ENCODE data around the gene ANKS3.

The ANKS3 gene

GRCh38 chr16:4776141-4776705 is 42.2 kb upstream of the ANKS3 start:
- H3K4me3 ChIP-seq (ENCODE audit: low read depth, low read length), result no peak overlapping the region
- TF ChIP-seq, protein P1, sequence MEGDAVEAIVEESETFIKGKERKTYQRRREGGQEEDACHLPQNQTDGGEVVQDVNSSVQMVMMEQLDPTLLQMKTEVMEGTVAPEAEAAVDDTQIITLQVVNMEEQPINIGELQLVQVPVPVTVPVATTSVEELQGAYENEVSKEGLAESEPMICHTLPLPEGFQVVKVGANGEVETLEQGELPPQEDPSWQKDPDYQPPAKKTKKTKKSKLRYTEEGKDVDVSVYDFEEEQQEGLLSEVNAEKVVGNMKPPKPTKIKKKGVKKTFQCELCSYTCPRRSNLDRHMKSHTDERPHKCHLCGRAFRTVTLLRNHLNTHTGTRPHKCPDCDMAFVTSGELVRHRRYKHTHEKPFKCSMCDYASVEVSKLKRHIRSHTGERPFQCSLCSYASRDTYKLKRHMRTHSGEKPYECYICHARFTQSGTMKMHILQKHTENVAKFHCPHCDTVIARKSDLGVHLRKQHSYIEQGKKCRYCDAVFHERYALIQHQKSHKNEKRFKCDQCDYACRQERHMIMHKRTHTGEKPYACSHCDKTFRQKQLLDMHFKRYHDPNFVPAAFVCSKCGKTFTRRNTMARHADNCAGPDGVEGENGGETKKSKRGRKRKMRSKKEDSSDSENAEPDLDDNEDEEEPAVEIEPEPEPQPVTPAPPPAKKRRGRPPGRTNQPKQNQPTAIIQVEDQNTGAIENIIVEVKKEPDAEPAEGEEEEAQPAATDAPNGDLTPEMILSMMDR (IDR thresholded peaks at IDR 0.05; ENCODE audit: low read depth, low read length, missing control alignments), result no peak
- in situ Hi-C loops (cut with HindIII; ENCODE audit: low sequenced_read_pairs), result no loop called here
- no peak for DNase-seq (ENCODE audit: low read depth)

DNA sequence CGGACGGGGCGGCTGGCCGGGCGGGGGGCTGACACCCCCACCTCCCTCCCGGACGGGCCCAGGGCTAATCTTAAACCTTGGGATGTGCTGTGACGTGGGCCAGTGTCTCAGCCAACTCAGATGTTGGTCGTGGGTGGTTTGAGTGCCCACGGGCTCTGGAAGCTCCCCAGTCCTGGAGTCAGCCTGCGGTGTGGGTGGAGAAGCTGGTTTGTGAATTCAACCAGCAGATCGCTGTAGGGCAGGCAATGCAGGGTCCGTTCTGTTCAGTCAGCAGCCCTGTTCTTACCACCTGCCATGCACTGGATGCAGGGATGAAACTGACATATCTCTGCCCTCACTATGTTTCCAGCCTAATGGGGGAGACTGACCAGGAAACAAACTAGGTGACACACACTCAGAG is 40.9 kb upstream of the ANKS3 start:
- H3K4me3 ChIP-seq (ENCODE audit: low read depth, low read length), result no peak overlapping the region
- in situ Hi-C loops (cut with HindIII; ENCODE audit: low sequenced_read_pairs), result no loop called here
- TF ChIP-seq, protein P1 (IDR thresholded peaks at IDR 0.05; ENCODE audit: low read depth, low read length, missing control alignments), result no peak
- no peak for DNase-seq (ENCODE audit: low read depth)

- TF ChIP-seq, protein P1 (IDR thresholded peaks at IDR 0.05; ENCODE audit: low read depth, low read length, missing control alignments), result no peak
- in situ Hi-C loops (cut with HindIII; ENCODE audit: low sequenced_read_pairs), result no loop called here
Observed at GRCh38 chr16:4772351-4772750, 38.3 kb upstream of the ANKS3 start.

GRCh38 chr16:4771646-4772045 is 37.6 kb upstream of the ANKS3 start:
- in situ Hi-C loops (cut with HindIII; ENCODE audit: low sequenced_read_pairs), result no loop called here
- TF ChIP-seq, protein P1 (IDR thresholded peaks at IDR 0.05; ENCODE audit: low read depth, low read length, missing control alignments), result no peak
- no peak for DNase-seq (ENCODE audit: low read depth)
- no peak overlapping the region for H3K4me3 ChIP-seq (ENCODE audit: low read depth, low read length)

More at GRCh38 chr16:4772351-4772750, 38.3 kb upstream of the ANKS3 start:
- H3K4me3 ChIP-seq (ENCODE audit: low read depth, low read length), result no peak overlapping the region
- DNase-seq (ENCODE audit: low read depth), result no peak

- in situ Hi-C loops (cut with HindIII; ENCODE audit: low sequenced_read_pairs), result loop anchor here (5.0 kb wide), 1 partner anchor 48 kb away; no protein-coding TSS in a partner anchor
- TF ChIP-seq, protein P1 (IDR thresholded peaks at IDR 0.05; ENCODE audit: low read depth, low read length, missing control alignments), result no peak
- peak overlapping the region; percentile 49 for H3K4me3 ChIP-seq (ENCODE audit: low read depth, low read length)
- DNase-seq (ENCODE audit: low read depth), result no peak
Observed at GRCh38 chr16:4769306-4769638, 35.2 kb upstream of the ANKS3 start.

- TF ChIP-seq, protein P1 (IDR thresholded peaks at IDR 0.05; ENCODE audit: low read depth, low read length, missing control alignments), result no peak
- DNase-seq (ENCODE audit: low read depth), result peak; percentile 83
- in situ Hi-C loops (cut with HindIII; ENCODE audit: low sequenced_read_pairs), result loop anchor here (5.0 kb wide), 1 partner anchor 49 kb away; no protein-coding TSS in a partner anchor
- peak overlapping the region; percentile 49 for H3K4me3 ChIP-seq (ENCODE audit: low read depth, low read length)
Observed at GRCh38 chr16:4768549-4769305, 34.7 kb upstream of the ANKS3 start.
